Activated CD4-positive, CD25-positive, alpha-beta regulatory T cell (primary cell): Measurements from ENCODE around the gene ZBTB42.

Experiments
- DNase-seq, 4 experiments: peaks; one replicate each; lab custom pipeline; 2025; lab: John Stamatoyannopoulos, UW

The ZBTB42 gene

GRCh38 chr14:104769324-104770071, 31.4 kb upstream of the ZBTB42 start:
- DNase-seq, result no peak

DNA sequence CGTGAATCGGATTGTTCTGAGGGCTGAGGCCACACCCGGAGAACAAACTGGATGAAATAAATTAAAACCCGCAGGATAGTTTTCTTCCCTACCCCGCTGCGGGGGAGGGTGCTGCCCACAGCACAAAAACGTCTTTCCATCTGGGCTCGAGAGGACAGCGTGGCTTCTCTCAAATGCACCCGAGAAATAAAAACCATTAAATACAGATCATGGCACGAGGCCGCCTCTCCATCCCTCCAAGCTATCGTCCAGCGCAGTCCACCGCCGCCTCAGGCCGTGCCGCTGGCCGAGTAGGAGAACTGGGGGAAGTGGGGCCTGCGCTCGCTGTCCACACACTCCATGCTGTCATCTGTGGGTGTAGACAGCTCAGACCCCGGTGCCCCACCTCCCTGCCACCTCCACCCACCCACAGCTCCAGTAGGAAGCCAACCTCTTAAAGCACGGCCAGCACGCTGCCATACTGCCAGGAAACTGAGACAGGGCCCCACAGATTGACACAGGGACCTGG, 30.8 kb upstream of the ZBTB42 start:
- no peak for DNase-seq

DNA sequence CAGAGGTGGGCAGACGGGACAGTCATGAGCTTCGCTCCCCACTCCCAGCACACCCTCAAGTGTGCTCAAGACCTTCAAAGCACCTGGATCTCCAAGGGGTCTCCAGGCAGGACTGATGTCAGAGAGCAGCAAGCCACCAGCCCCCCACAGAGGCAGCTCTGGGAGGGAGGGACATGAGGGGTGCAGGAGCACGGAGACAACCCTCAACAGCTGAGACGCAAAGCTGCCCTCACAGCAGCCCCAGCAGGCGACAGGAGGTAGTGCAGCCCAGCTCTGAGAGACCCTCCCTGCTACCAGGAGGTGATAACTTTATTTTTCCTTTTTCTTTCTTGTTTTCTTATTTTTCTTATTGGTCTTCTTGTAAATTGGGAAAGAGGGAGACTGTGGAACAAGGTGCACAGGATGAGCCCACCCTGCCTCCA, 30.0 kb upstream of the ZBTB42 start:
- no peak for DNase-seq

- DNase-seq, result no peak
Measured at GRCh38 chr14:104771374-104771773, 29.5 kb upstream of the ZBTB42 start.

GRCh38 chr14:104771918-104772706, 28.8 kb upstream of the ZBTB42 start:
- DNase-seq, result no peak

DNA sequence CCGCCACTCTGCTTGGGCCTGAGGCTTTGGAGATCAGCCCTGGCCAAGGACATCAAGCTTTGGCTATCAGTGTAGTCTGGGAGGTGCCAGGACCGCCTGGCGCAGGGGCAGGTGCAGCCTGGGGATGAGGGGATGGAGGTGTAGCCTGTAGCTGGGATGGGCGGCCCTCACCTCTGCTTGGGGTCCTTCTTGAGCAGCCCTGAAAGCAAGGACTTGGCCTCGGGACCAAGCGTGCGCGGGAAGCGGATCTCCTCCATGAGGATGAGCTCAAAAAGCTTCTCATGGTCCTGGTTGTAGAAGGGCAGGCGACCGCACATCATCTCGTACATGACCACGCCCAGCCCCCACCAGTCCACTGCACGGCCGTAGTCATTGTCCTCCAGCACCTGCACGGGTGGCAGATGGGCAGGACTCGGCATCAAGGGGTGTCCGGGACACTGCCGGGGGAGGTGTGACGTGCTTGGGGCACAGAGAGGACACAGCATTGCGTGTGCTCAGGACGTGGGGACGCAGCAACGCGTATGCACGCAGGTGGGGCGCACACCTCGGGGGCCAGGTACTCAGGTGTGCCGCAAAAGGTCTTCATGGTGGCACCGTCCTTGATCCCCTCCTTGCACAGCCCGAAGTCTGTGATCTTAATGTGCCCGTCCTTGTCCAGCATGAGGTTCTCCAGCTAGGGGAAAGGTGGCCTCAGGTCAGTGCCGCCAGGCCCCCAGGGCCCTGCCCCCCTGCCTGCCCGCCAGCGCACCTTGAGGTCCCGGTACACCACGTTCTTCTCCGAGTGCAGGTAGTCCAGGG, 28.0 kb upstream of the ZBTB42 start:
- no peak for DNase-seq

GRCh38 chr14:104773505-104774452, 27.1 kb upstream of the ZBTB42 start:
- DNase-seq, result no peak

DNA sequence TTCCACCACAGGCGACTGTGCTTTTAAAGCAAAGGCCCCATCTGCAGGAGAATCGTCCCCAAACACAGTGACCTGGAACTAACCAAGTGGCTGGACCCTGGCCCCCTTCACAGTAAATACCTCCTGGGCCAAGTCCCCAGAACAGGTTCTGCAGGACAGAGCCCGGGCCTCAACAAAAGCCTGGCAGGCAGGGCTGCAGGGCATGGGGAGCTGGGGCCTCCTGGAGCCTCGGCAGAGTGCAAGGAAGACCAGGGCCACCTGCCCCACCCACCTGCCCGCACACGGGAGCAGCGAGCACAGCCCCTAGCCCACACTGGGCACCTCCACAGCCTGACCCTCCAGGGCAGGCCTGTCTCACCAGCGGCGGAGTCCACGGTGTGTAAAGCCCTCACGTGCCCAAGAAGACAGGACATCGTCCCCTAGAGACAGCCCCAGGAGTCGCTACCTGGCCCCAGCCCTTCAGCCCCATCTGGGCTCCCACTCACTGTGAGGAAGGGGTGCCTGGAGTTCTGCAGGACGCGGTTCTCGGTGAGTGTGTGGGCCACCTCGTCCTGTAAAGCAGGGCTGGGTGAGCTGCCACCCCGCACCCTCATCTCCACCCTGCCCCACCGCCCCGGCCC, 26.3 kb upstream of the ZBTB42 start:
- no peak for DNase-seq

DNA sequence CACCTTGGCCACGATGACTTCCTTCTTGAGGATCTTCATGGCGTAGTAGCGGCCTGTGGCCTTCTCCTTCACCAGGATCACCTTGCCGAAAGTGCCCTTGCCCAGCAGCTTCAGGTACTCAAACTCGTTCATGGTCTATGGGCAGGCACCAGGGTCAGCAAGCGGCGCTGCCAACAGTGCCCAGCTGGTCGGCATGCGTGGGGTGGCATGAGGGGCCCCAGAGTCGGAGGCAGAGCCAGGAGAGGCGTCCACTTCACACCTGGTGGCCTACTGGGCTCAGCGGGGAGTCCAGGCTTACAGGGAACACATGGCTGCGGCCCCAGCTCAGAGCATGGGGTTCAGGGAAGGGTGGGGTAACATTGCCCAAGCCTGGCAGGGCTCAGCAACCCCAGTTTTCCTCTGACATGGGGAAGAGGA, 25.8 kb upstream of the ZBTB42 start:
- DNase-seq, result no peak

DNA sequence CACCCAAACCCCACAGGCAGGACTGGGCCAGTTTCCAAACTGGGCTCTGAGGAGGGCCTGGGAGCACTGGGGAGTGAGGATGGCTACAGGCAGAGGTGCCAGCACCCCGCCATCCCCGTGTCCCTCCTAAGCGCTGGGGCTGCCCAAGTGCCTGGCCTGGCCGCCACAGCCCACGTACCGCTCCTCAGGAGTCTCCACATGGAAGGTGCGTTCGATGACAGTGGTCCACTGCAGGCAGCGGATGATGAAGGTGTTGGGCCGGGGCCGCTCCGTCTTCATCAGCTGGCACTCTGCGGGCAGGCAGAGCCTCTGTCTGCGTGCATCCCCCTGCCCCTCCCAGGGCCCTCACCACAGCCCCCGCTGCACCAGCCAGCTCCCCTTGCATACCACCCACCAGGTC, 24.4 kb upstream of the ZBTB42 start:
- DNase-seq, result no peak

- DNase-seq, result no peak
Measured at GRCh38 chr14:104776961-104777807, 23.7 kb upstream of the ZBTB42 start.

- DNase-seq, result no peak
Measured at GRCh38 chr14:104777808-104778249, 23.1 kb upstream of the ZBTB42 start.

DNA sequence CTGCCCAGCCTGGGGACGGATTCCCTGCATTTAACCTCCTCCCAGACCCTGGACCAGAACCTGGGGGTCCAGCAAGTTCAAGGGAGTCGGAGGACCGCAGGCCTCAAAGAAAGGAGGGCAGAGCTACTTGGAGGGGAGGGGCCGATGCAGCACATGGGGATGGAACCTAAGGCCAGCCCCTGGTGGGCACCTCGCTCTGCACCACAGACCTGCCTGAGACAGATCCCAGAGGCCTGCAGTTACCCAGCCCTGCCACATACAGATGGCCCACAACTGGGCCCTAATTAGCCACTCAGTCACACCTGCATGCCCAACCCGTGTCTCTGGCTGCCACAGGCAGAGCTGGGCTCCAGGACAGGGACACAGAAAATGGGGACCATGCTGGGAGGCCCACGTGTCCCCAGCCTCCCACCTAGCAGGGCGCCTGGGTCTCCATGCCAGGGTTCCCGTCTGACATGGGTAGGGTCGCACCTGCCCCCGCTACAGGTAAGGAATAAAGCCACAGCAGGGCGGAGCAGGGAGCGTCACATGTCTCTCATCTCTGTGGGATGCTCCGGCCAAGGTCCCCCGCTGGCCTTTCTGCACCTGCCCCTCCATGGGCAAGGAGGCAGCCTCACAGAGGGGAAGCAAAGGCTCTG, 22.1 kb upstream of the ZBTB42 start:
- DNase-seq, result no peak

DNA sequence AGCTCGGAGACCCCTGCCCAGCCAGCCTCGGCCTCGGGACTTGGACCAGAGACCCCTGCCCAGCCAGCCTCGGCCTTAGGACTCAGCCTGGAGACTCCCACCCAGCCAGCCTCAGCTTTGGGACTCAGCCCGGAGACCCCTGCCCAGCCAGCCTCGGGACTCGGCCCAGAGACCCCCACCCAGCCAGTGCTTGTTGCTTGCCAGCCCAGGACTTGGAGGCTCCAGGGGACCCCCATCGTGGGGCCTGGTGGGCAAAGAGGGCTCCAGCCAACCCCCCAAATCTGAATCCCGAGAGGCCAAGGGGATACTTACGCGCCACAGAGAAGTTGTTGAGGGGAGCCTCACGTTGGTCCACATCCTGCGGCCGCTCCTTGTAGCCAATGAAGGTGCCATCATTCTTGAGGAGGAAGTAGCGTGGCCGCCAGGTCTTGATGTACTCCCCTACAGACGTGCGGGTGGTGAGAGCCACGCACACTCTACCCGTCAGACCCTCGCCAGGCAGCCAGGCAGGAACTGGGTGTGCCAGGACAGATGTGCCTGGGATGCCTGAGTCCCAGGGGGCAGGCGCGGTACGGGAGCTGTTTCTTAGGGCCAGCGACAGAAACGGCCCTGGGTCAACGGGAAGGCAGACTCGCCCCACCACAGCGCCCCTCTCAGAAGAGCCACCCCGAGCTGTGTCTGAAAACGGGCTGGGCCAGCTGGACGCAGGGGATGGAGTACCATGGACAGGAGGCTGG, 21.0 kb upstream of the ZBTB42 start:
- DNase-seq, result no peak

DNA sequence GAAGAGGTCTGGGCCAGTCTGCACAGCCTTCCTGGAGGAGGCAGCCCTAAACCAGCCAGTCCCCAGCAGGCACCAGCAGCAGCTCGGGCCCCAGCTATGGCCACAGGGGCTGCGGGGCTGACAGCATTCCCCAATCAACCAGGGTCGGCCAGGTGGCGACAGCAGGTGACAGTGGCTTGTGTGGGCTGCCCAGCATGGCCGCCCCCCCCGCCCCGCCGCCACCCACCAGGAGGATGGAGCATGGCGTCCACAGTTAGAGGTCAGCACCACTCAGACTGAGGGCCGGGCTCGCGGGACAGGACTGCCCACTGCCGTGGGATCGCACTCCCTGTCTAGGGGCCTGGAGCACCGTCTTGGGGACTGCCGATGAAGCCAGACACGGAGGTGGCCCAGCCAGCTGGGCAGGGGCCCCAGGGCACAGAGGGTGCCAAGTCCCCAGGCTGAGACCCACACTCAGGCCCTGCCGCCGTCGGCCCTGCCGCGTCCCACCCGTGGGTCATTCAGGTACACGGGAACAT, 20.3 kb upstream of the ZBTB42 start:
- DNase-seq, result no peak

- no peak for DNase-seq
Measured at GRCh38 chr14:104781271-104782077, 19.4 kb upstream of the ZBTB42 start.

DNA sequence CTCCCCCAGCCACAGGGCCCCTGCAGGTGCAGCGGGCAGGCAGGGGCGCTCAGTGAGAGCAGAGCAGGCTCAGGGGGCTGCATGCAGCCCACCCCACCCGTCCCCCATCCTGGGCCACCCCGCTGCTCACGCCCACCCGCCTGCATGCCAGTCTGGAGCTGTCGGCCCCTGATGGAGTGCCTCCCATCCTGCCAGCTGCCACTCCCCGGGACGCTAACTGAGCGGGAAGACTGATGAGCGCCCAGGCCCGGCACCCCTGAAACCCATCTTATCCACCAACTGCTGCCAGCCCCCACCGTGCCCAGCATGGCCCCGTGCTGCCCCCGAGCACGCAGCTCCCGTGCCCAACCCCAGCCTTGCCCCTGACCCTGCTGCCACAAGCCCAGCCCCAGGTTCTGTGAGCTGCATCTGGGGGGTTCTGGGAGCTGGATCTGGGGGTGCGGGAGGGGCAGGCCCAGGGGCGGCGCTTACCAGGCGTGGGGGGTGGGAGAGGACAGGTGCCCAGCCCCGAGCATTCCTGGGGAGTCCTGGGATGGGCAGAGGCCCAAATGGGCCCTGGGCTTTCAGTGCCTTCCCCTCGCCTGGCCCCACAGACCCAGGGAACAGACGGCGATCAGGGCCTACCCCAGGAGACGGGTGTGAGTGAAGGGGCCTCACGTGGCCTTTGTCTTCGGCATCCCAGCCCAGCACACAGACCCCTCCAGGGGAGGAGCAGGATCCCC, 18.7 kb upstream of the ZBTB42 start:
- no peak for DNase-seq
